ENCODE measurements around the gene SLC38A3.

DNA sequence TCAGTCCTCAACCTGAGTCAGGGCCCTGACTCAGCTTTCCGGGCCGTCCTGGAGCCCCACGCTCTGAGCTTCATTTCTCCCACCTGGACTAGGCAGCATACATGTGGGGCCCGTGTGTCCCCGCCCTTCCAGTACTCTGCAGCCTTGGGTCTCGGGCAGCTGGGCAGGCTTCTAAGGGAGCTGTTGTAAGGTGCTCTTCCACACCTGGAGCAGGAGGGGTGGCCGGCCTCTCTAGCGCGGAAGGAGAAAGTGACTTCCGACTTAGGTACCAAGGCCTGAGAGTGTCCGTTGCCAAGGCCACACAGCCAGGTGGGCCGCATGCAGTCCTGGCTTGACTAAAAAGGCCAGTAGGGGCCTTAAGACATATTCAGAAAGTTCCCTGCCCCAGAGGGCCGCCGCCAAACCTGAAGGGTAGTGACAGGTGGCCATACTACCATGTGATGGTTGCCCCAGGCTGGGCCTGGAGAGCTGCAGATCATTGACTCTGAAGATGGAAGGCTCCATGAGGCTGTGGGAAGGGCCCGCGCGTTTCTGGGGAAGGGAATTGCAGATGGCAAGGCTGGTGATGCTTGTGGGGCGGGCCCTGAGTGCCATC, 54.5 kb downstream of the SLC38A3 start:
- TF ChIP-seq, protein P1, sequence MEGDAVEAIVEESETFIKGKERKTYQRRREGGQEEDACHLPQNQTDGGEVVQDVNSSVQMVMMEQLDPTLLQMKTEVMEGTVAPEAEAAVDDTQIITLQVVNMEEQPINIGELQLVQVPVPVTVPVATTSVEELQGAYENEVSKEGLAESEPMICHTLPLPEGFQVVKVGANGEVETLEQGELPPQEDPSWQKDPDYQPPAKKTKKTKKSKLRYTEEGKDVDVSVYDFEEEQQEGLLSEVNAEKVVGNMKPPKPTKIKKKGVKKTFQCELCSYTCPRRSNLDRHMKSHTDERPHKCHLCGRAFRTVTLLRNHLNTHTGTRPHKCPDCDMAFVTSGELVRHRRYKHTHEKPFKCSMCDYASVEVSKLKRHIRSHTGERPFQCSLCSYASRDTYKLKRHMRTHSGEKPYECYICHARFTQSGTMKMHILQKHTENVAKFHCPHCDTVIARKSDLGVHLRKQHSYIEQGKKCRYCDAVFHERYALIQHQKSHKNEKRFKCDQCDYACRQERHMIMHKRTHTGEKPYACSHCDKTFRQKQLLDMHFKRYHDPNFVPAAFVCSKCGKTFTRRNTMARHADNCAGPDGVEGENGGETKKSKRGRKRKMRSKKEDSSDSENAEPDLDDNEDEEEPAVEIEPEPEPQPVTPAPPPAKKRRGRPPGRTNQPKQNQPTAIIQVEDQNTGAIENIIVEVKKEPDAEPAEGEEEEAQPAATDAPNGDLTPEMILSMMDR (IDR thresholded peaks at IDR 0.05): no peak
- TF ChIP-seq POLR2A (IDR thresholded peaks at IDR 0.05; ENCODE audit: low read depth) (no peak), POLR2AphosphoS5 (IDR thresholded peaks at IDR 0.05) (no peak), EP300 (IDR thresholded peaks at IDR 0.05) (no peak)
